Trophoblast cell (in vitro differentiated cells and primary cell): ENCODE data around the gene GPR152.

Source experiments
- DNase-seq, 2 donors: peaks; one replicate each; pipeline ENCODE4 v3.0.0-alpha.2; 2016
- H2AFZ ChIP-seq: 2 replicates; pipeline ENCODE4 v1.6.1; 2013; ENCODE audit warnings: low read length, moderate library complexity, mild to moderate bottlenecking; ENCODE audit not compliant: insufficient read depth, poor library complexity
- H2AK5ac ChIP-seq: 2 replicates; pipeline ENCODE4 v1.6.1; 2013; ENCODE audit warnings: mild to moderate bottlenecking, low read length
- H2BK120ac ChIP-seq: 2 replicates; pipeline ENCODE4 v1.6.1; 2013; ENCODE audit warnings: low read length, mild to moderate bottlenecking, moderate library complexity; ENCODE audit not compliant: insufficient read depth, poor library complexity
- H2BK12ac ChIP-seq: 2 replicates; pipeline ENCODE4 v1.6.1; 2013; ENCODE audit warnings: mild to moderate bottlenecking, low read length, moderate library complexity
- H2BK5ac ChIP-seq: 2 replicates; pipeline ENCODE4 v1.6.1; 2013; ENCODE audit warnings: low read length, low read depth, moderate library complexity, mild to moderate bottlenecking; ENCODE audit not compliant: poor library complexity
- H3K14ac ChIP-seq: 2 replicates; pipeline ENCODE4 v1.6.1; 2013; ENCODE audit warnings: mild to moderate bottlenecking, low read length
- H3K18ac ChIP-seq: 2 replicates; pipeline ENCODE4 v1.6.1; 2013; ENCODE audit warnings: mild to moderate bottlenecking, low read length
- H3K23ac ChIP-seq: 2 replicates; pipeline ENCODE4 v1.6.1; 2013; ENCODE audit warnings: low read length
- H3K27ac ChIP-seq: 2 replicates; pipeline ENCODE4 v1.5.1; 2013; ENCODE audit warnings: low read depth, mild to moderate bottlenecking, inconsistent platforms, low read length, moderate library complexity
- H3K27me3 ChIP-seq: 2 replicates; pipeline ENCODE4 v1.6.1; 2013; ENCODE audit warnings: inconsistent platforms, mild to moderate bottlenecking, low read length, moderate library complexity; ENCODE audit not compliant: insufficient read depth
- H3K36me3 ChIP-seq, 2 experiments: 1 replicate in 1 of 2; 2 replicates in 1 of 2; pipeline ENCODE4 v1.6.1; 2013; ENCODE audit warnings: low read length in 2 of 2, mild to moderate bottlenecking in 2 of 2, moderate library complexity in 1 of 2; ENCODE audit not compliant: insufficient read depth in 2 of 2, control insufficient read depth in 1 of 2
- H3K4ac ChIP-seq: 2 replicates; pipeline ENCODE4 v1.6.1; 2013; ENCODE audit warnings: low read depth, mild to moderate bottlenecking, low read length, moderate library complexity
- H3K4me1 ChIP-seq, 2 experiments: 1 replicate in 1 of 2; 2 replicates in 1 of 2; pipeline ENCODE4 v1.6.1; 2013; ENCODE audit warnings: low read length in 2 of 2, mild to moderate bottlenecking in 2 of 2, moderate library complexity in 1 of 2; ENCODE audit not compliant: insufficient read depth in 2 of 2, control insufficient read depth in 1 of 2
- H3K4me2 ChIP-seq: 2 replicates; pipeline ENCODE4 v1.6.1; 2013; ENCODE audit warnings: inconsistent platforms, mild to moderate bottlenecking, low read length, moderate library complexity
- H3K4me3 ChIP-seq: 2 replicates; pipeline ENCODE4 v1.5.1; 2013; ENCODE audit warnings: mild to moderate bottlenecking, low read depth, low read length, inconsistent platforms
- H3K79me1 ChIP-seq: one replicate; pipeline ENCODE4 v1.6.1; 2013; ENCODE audit warnings: low read length
- H3K79me2 ChIP-seq: 2 replicates; pipeline ENCODE4 v1.6.1; 2013; ENCODE audit warnings: low read length, mild to moderate bottlenecking; ENCODE audit not compliant: control insufficient read depth, insufficient read depth, poor library complexity
- H3K9ac ChIP-seq: 2 replicates; pipeline ENCODE4 v1.6.1; 2013; ENCODE audit warnings: mild to moderate bottlenecking, low read length
- H3K9me3 ChIP-seq: 2 replicates; pipeline ENCODE4 v1.6.1; 2013; ENCODE audit warnings: low read depth, mild to moderate bottlenecking, control low read depth, inconsistent platforms, low read length; ENCODE audit not compliant: insufficient read depth
- H4K12ac ChIP-seq: 2 replicates; pipeline ENCODE4 v1.6.1; 2013; ENCODE audit warnings: low read depth, mild to moderate bottlenecking, low read length, moderate library complexity
- H4K8ac ChIP-seq: 2 replicates; pipeline ENCODE4 v1.6.1; 2013; ENCODE audit warnings: low read depth, mild to moderate bottlenecking, low read length, moderate library complexity
- H4K91ac ChIP-seq: one replicate; pipeline ENCODE4 v1.6.1; 2013; ENCODE audit warnings: low read depth, mild to moderate bottlenecking, low read length, moderate library complexity
- WGBS: extraction: QIAGEN DNeasy Blood & Tissue Kit; methylation state at CpG from one replicate; pipeline ENCODE4 v1.1.7; 2013; ENCODE audit warnings: missing lambda C conversion rate; ENCODE audit not compliant: insufficient read length, insufficient coverage; ENCODE audit errors: extremely low coverage; 5-methylcytosine and 5-hydroxymethylcytosine counted together

GPR152 gene

DNA sequence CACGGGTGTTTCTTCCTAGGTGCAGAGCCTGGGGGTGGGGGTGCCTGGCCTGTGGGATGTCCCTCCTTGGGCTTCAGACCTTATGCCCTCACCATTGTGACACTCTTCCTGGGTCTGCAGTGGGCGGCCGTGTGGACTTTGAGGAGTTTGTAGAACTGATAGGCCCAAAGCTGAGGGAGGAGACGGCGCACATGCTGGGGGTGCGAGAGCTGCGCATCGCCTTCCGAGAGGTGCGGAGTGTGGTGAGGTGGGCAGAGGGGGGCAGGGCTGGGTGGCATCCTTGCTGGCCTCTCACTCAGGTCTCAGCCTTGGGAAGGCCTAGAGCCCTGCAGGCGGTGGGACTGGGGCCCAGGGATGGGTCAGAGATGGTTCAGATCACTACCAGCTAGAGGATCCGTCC lies 4.9 kb upstream of the GPR152 start:
- H4K12ac ChIP-seq, result no peak overlapping the region
- peak overlapping the region; percentile 10 for H3K4me3 ChIP-seq
- H2AFZ ChIP-seq, result no peak overlapping the region
- no peak overlapping the region for H2BK5ac ChIP-seq
- no peaks in the 10 kb centered on the region for H3K36me3 ChIP-seq
- no peak overlapping the region for H3K4ac ChIP-seq
- H3K14ac ChIP-seq, result no peak overlapping the region
- H2BK120ac ChIP-seq, result no peak overlapping the region
- no peak for DNase-seq
- no peak overlapping the region for H3K4me2 ChIP-seq
- H3K79me2 ChIP-seq, result no peaks in the 10 kb centered on the region
- H3K27ac ChIP-seq, result no peak overlapping the region
- no peaks in the 10 kb centered on the region for H3K27me3 ChIP-seq
- H3K23ac ChIP-seq, result no peak overlapping the region
- no peaks in the 10 kb centered on the region for H3K4me1 ChIP-seq
- no CpG with 5 or more reads among the region's 12 CpGs for WGBS
- no peak overlapping the region for H2BK12ac ChIP-seq
- no peak overlapping the region for H3K9ac ChIP-seq
- H3K18ac ChIP-seq, result no peak overlapping the region
- no peak overlapping the region for H4K8ac ChIP-seq
- H3K9me3 ChIP-seq, result peaks cover 2% of the 10 kb centered on the region
- no peak overlapping the region for H2AK5ac ChIP-seq
- H4K91ac ChIP-seq, result no peak overlapping the region
- no peaks in the 10 kb centered on the region for H3K79me1 ChIP-seq

GRCh38 chr11:67456068-67456705 lies 3.7 kb upstream of the GPR152 start:
- H2AFZ ChIP-seq, result no peak overlapping the region
- H3K4me1 ChIP-seq, result no peaks in the 10 kb centered on the region
- no peaks in the 10 kb centered on the region for H3K27me3 ChIP-seq
- H3K4ac ChIP-seq, result no peak overlapping the region
- H2BK12ac ChIP-seq, result no peak overlapping the region
- no peak overlapping the region for H2AK5ac ChIP-seq
- WGBS, result no CpG with 5 or more reads among the region's 25 CpGs
- no peak for DNase-seq
- no peak overlapping the region for H4K12ac ChIP-seq
- no peaks in the 10 kb centered on the region for H3K79me1 ChIP-seq
- no peak overlapping the region for H4K91ac ChIP-seq
- no peak overlapping the region for H3K9ac ChIP-seq
- no peak overlapping the region for H3K4me3 ChIP-seq
- no peak overlapping the region for H3K27ac ChIP-seq
- no peak overlapping the region for H3K4me2 ChIP-seq
- H3K23ac ChIP-seq, result no peak overlapping the region
- no peak overlapping the region for H2BK5ac ChIP-seq
- peaks cover 4% of the 10 kb centered on the region for H3K9me3 ChIP-seq
- H3K36me3 ChIP-seq, result no peaks in the 10 kb centered on the region
- no peak overlapping the region for H2BK120ac ChIP-seq
- no peaks in the 10 kb centered on the region for H3K79me2 ChIP-seq
- H3K14ac ChIP-seq, result no peak overlapping the region
- H3K18ac ChIP-seq, result no peak overlapping the region
- no peak overlapping the region for H4K8ac ChIP-seq

GRCh38 chr11:67455054-67455453 lies 2.5 kb upstream of the GPR152 start, which contains the start of gene CABP4:
Gene CABP4, plus strand, starts transcription at chr11:67455354. Its CDS starts 70 bp downstream, at chr11:67455424.
- Histone ChIP-seq H3K4ac (no peak within 1 kb of the TSS), H3K14ac (no peak within 1 kb of the TSS), H3K79me2 (no peaks in the 10 kb centered on the region), H4K8ac (no peak within 1 kb of the TSS), H3K9me3 (peaks cover 4% of the 10 kb centered on the region), H3K27me3 (no peaks in the 10 kb centered on the region), H2AFZ (no peak within 1 kb of the TSS), H3K9ac (no peak within 1 kb of the TSS), H2BK12ac (no peak within 1 kb of the TSS), H2BK5ac (no peak within 1 kb of the TSS), H3K27ac (no peak within 1 kb of the TSS), H3K18ac (no peak within 1 kb of the TSS), H2BK120ac (no peak within 1 kb of the TSS), H4K12ac (no peak within 1 kb of the TSS), H3K4me1 (no peaks in the 10 kb centered on the region), H3K79me1 (no peaks in the 10 kb centered on the region), H3K4me2 (no peak within 1 kb of the TSS), H3K36me3 (no peaks in the 10 kb centered on the region), H3K23ac (no peak within 1 kb of the TSS), H4K91ac (no peak within 1 kb of the TSS), H2AK5ac (no peak within 1 kb of the TSS), H3K4me3 (no peak within 1 kb of the TSS)
- DNase-seq, result no peak
- WGBS, result no CpG with 5 or more reads among the region's 3 CpGs

- Histone ChIP-seq H3K4me2 (no peak overlapping the region), H3K27me3 (no peaks in the 10 kb centered on the region), H2AFZ (no peak overlapping the region), H2AK5ac (no peak overlapping the region), H3K9me3 (peaks cover 4% of the 10 kb centered on the region), H2BK120ac (no peak overlapping the region), H3K4me1 (no peaks in the 10 kb centered on the region), H2BK12ac (no peak overlapping the region), H4K12ac (no peak overlapping the region), H4K91ac (no peak overlapping the region), H3K79me1 (no peaks in the 10 kb centered on the region), H3K9ac (no peak overlapping the region), H3K36me3 (no peaks in the 10 kb centered on the region), H3K79me2 (no peaks in the 10 kb centered on the region), H2BK5ac (no peak overlapping the region), H3K14ac (no peak overlapping the region), H3K4me3 (no peak overlapping the region), H3K27ac (no peak overlapping the region), H3K4ac (no peak overlapping the region), H4K8ac (no peak overlapping the region), H3K23ac (no peak overlapping the region), H3K18ac (no peak overlapping the region)
- WGBS, result no CpG with 5 or more reads among the region's 21 CpGs
- no peak for DNase-seq
Measured at GRCh38 chr11:67453816-67454732, 1.5 kb upstream of the GPR152 start.
